ENCODE data around the gene DCST1. TPM values are rescaled to one million over a fixed set of nuclear protein-coding genes. Genes with fewer than 3 reads are reported as not detected.
A peak's percentile ranks its signal among the peaks of the same experiment; 100 is the strongest.

Gene DCST1
- total and polyA plus RNA-seq, 2 donors (not counting 1 experiment from before 2014, with no cell fraction given) = not detected

DNA sequence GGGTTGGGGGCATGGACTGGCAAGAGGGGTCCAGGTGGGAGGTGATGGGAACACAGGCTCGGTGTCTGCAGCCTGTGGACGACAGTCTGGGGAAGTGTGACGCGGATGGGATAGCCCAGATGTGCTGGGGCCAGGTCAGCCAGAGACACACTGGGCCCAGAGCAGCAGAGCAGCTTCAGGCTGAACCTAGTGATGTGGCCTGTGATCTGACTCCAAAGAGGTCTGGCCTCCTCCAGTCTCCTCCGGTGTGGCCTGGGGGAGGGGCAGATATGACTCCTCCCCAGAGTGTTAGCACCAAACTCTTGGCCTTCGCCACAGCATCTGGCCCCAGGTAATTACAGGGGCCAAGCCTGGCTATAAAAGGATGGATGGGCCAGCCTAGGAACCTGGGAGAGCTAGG, 58.5 kb downstream of the DCST1 start:
- H4K20me1 ChIP-seq (ENCODE audit: control insufficient read depth, extremely low read depth, insufficient read depth, low read length) = peaks cover 1% of the 10 kb centered on the region
- no peaks in the 10 kb centered on the region for H3K79me2 ChIP-seq (ENCODE audit: control insufficient read depth, insufficient read depth, low read length)
- H3K36me3 ChIP-seq (ENCODE audit: control insufficient read depth, insufficient read depth, low read length) = no peaks in the 10 kb centered on the region
- DNase-seq (ENCODE audit: low read depth in 2 of 2) = no peak
- H3K4me3 ChIP-seq (replicated peaks in 1 of 4; ENCODE audit: control extremely low read depth in 1 of 4, insufficient read depth in 1 of 4, low read depth in 3 of 4, low read length in 4 of 4) = no peak overlapping the region
- H3K4me2 ChIP-seq (ENCODE audit: extremely low read depth, insufficient read depth, low read length) = no peak overlapping the region
- no peaks in the 10 kb centered on the region for H3K9me3 ChIP-seq (ENCODE audit: control insufficient read depth, insufficient read depth, low read depth, low read length)
- H2AFZ ChIP-seq (ENCODE audit: low read length) = no peak overlapping the region
- H3K9ac ChIP-seq (ENCODE audit: insufficient read depth, low read length) = no peak overlapping the region
- no peak for TF ChIP-seq EZH2 (IDR thresholded peaks at IDR 0.05; ENCODE audit: low read length, missing control alignments)
- TF ChIP-seq, protein P1, sequence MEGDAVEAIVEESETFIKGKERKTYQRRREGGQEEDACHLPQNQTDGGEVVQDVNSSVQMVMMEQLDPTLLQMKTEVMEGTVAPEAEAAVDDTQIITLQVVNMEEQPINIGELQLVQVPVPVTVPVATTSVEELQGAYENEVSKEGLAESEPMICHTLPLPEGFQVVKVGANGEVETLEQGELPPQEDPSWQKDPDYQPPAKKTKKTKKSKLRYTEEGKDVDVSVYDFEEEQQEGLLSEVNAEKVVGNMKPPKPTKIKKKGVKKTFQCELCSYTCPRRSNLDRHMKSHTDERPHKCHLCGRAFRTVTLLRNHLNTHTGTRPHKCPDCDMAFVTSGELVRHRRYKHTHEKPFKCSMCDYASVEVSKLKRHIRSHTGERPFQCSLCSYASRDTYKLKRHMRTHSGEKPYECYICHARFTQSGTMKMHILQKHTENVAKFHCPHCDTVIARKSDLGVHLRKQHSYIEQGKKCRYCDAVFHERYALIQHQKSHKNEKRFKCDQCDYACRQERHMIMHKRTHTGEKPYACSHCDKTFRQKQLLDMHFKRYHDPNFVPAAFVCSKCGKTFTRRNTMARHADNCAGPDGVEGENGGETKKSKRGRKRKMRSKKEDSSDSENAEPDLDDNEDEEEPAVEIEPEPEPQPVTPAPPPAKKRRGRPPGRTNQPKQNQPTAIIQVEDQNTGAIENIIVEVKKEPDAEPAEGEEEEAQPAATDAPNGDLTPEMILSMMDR (conservative IDR thresholded peaks at IDR 0.05 in 1 of 2, IDR thresholded peaks at IDR 0.05 in 1 of 2; ENCODE audit: low read depth in 1 of 2, low read length in 2 of 2) = no peak
- H3K4me1 ChIP-seq (ENCODE audit: control insufficient read depth, extremely low read depth, insufficient read depth, low read length) = no peaks in the 10 kb centered on the region
- peaks cover 11% of the 10 kb centered on the region for H3K27me3 ChIP-seq (ENCODE audit: control insufficient read depth, insufficient read depth, low read length)
- H3K27ac ChIP-seq (ENCODE audit: insufficient read depth, low read length) = no peak overlapping the region

DNA sequence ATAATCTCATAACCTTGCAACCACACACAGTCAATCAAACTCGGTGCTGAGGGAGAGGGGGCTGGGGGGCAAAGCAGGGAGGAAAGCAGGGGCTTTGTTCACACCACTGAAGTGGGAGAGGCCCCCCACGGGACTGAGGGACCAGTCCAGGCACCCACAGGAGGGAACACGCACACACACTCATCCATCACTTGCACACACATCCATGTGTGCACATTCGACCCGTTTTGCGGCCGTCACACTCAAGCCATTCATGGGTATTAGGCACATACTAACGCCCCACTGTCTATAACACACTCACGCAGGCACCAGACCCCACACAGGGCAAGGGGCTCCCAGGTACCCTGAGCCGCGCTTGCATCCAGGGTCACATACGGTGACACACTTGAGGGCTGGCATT, 59.0 kb downstream of the DCST1 start:
- H3K36me3 ChIP-seq (ENCODE audit: control insufficient read depth, insufficient read depth, low read length) = no peaks in the 10 kb centered on the region
- H3K9me3 ChIP-seq (ENCODE audit: control insufficient read depth, insufficient read depth, low read depth, low read length) = no peaks in the 10 kb centered on the region
- no peak overlapping the region for H2AFZ ChIP-seq (ENCODE audit: low read length)
- H3K4me2 ChIP-seq (ENCODE audit: extremely low read depth, insufficient read depth, low read length) = no peak overlapping the region
- H3K4me3 ChIP-seq (replicated peaks in 1 of 4; ENCODE audit: control extremely low read depth in 1 of 4, insufficient read depth in 1 of 4, low read depth in 3 of 4, low read length in 4 of 4) = no peak overlapping the region
- H3K4me1 ChIP-seq (ENCODE audit: control insufficient read depth, extremely low read depth, insufficient read depth, low read length) = no peaks in the 10 kb centered on the region
- no peak overlapping the region for H3K9ac ChIP-seq (ENCODE audit: insufficient read depth, low read length)
- no peak for DNase-seq (ENCODE audit: low read depth in 2 of 2)
- no peak overlapping the region for H3K27ac ChIP-seq (ENCODE audit: insufficient read depth, low read length)
- no peak for TF ChIP-seq EZH2 (IDR thresholded peaks at IDR 0.05; ENCODE audit: low read length, missing control alignments)
- TF ChIP-seq, protein P1 (conservative IDR thresholded peaks at IDR 0.05 in 1 of 2, IDR thresholded peaks at IDR 0.05 in 1 of 2; ENCODE audit: low read depth in 1 of 2, low read length in 2 of 2) = no peak
- peaks cover 1% of the 10 kb centered on the region for H4K20me1 ChIP-seq (ENCODE audit: control insufficient read depth, extremely low read depth, insufficient read depth, low read length)
- H3K79me2 ChIP-seq (ENCODE audit: control insufficient read depth, insufficient read depth, low read length) = no peaks in the 10 kb centered on the region
- peaks cover 11% of the 10 kb centered on the region for H3K27me3 ChIP-seq (ENCODE audit: control insufficient read depth, insufficient read depth, low read length)

DNA sequence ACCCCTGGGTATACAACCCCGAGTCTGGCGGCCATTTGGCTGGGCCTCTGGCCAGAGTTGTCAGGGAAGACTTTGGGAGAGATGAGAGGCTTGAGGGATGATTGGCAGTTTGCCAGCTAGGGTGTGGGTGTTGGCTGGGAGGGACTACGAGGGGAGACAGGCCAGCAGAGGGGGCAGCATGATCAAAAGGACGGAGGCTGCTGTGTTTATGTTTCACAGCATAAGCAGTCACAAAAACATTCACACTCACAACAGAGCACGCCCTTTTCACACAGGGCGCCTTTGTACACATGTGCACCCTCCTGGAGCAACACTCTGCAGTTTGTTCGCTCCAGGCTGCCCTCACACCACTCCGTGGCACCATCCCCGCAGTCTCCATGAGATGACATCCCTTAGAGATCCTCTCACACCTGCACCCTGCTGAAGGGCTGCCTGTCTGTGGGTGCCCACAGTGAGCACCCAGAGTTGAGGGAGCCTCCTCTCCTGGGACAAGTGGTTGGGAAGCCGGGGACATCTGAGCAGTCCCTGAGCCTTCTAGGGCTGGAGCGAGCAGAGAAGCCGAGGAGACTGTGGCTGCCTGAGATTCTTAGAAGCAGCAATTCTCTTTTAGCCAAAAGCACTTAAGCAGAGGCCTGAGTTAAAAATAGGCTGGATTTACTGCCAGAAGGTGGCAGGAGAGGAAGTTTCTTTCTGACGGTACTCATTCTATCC, 60.4 kb downstream of the DCST1 start:
- H3K27me3 ChIP-seq (ENCODE audit: control insufficient read depth, insufficient read depth, low read length) = peaks cover 11% of the 10 kb centered on the region
- H3K9ac ChIP-seq (ENCODE audit: insufficient read depth, low read length) = no peak overlapping the region
- peak; percentile 45 to 66 for DNase-seq (ENCODE audit: low read depth in 2 of 2)
- H3K9me3 ChIP-seq (ENCODE audit: control insufficient read depth, insufficient read depth, low read depth, low read length) = no peaks in the 10 kb centered on the region
- H3K36me3 ChIP-seq (ENCODE audit: control insufficient read depth, insufficient read depth, low read length) = no peaks in the 10 kb centered on the region
- H3K27ac ChIP-seq (ENCODE audit: insufficient read depth, low read length) = no peak overlapping the region
- TF ChIP-seq, protein P1 (conservative IDR thresholded peaks at IDR 0.05 in 1 of 2, IDR thresholded peaks at IDR 0.05 in 1 of 2; ENCODE audit: low read depth in 1 of 2, low read length in 2 of 2) = peak; percentile 23 to 55
- TF ChIP-seq EZH2 (IDR thresholded peaks at IDR 0.05; ENCODE audit: low read length, missing control alignments) = no peak
- H3K4me2 ChIP-seq (ENCODE audit: extremely low read depth, insufficient read depth, low read length) = no peak overlapping the region
- peaks cover 1% of the 10 kb centered on the region for H4K20me1 ChIP-seq (ENCODE audit: control insufficient read depth, extremely low read depth, insufficient read depth, low read length)
- H3K4me3 ChIP-seq (replicated peaks in 1 of 4; ENCODE audit: control extremely low read depth in 1 of 4, insufficient read depth in 1 of 4, low read depth in 3 of 4, low read length in 4 of 4) = no peak overlapping the region
- H3K79me2 ChIP-seq (ENCODE audit: control insufficient read depth, insufficient read depth, low read length) = no peaks in the 10 kb centered on the region
- H3K4me1 ChIP-seq (ENCODE audit: control insufficient read depth, extremely low read depth, insufficient read depth, low read length) = no peaks in the 10 kb centered on the region
- H2AFZ ChIP-seq (ENCODE audit: low read length) = no peak overlapping the region
